SIG-M5 treated with dmso at 0.1 percent for 504 hours (cell line): ENCODE data around the gene HEYL.

ENCODE experiments used
- DNase-seq: peaks from one replicate; lab custom pipeline; 2025; ENCODE audit not compliant: unreplicated experiment; lab: John Stamatoyannopoulos, UW

HEYL gene

DNA sequence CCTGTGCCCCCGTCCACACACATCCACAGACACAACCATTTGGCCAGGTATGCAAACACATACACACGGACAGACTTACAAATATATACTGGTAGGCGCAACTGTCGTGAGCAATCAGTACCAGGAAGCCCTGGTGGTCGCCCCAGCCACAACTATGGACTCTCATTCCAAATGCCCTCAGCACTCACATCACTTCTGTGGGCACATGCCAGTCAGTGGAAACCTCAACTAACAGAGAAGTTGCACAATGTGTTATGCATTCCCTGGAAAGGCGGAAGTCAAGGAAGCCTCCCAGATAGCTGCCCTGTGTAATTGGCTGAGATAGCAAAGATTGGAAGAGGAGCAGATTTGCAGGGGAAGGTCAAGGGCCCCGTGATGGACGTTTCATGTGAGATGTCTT is 1.4 kb upstream of the HEYL start:
- no peak for DNase-seq

- DNase-seq = no peak
Observed at GRCh38 chr1:39638965-39639304, 508 bp downstream of the HEYL start.

DNA sequence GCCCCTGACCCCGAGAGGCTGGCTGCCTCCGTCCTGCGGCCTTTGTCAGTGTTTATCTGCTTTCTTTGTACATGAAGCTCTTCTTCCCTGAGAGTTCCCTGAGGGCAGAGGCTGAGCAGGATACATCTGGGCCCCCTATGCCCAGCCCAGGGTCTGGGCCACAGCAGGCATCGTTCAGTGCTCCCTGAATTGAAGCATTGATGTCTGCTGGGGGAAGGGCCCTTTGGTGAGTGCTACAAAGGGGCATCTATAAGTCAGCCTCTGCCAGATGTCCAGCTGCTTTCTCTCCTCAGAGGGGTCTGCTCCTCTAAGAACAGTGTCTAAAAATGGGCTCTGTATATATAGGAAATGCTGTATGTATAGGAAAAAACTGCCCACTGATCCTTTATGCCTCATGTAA is 2.1 kb downstream of the HEYL start:
- no peak for DNase-seq

DNA sequence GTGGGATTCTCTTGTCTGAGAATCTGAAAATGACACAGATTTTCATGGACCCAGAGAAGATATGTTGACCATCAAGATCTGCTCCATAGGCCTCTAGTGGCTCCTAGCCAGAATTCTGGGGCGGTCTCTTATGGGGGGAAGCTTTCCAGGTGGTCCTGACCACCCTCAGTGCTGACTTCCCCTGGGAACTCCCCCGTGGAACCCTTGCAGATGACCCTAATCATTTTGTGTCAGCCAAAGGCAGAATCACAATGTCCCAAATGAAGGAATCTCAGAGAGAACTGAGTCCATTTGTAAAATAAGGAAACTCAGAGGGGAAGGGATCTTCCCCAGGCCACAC is 3.6 kb downstream of the HEYL start:
- DNase-seq = no peak

DNA sequence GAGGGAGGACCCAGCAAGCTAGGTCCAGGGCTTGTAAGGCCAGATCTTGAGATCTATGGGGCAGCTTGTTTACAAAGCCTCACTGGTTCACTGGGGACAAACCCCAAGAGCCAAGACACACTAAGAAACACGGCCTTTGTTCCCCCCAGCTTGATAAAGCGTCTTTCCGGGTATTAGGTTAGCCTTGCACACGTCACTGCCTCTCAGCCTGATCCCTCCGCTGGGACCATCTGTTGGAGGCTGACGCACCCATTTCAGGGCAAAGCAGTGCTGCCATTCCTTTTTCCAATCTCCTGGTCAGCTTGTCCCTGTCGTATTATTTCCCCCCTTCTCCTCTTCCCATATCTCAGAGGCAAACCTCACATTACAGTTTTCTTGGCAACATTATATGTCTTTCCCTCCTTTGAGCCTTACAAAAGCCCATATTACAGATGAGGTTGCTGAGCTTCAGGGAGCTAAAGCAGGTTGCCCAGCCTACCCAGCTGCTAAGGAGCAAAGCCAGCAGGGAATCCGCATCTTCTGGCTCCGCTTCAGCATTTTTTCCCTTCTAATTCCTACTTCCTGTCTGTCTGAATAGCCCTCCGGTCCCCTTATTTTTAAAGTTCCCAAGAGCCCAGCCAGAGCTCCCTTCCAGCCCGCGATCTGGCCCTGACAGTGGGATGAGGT is 4.1 kb downstream of the HEYL start:
- no peak for DNase-seq

DNA sequence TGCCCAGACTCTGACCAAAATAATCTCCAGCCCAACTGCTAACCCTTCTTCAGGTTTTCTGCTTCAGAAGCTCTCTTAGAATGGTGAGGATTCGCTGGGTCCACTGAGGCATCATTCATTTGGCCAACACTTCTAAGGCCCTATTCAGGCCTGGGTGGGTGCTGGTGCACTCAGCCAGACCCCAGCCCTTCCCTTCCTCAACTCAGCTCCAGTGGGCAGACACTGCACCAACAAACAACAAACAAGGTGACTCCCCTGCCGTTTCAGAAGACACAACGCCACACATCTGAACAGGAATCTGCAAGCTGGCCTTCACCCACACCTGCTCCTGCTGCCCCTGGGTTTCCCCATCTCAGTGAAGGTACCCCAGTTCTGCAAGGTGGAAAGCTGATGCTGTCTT is 6.0 kb downstream of the HEYL start:
- no peak for DNase-seq

- DNase-seq = no peak
Observed at GRCh38 chr1:39632682-39633417, 6.6 kb downstream of the HEYL start.

GRCh38 chr1:39632323-39632681 is 7.1 kb downstream of the HEYL start:
- no peak for DNase-seq

GRCh38 chr1:39631361-39632322 is 7.8 kb downstream of the HEYL start:
- no peak for DNase-seq

DNA sequence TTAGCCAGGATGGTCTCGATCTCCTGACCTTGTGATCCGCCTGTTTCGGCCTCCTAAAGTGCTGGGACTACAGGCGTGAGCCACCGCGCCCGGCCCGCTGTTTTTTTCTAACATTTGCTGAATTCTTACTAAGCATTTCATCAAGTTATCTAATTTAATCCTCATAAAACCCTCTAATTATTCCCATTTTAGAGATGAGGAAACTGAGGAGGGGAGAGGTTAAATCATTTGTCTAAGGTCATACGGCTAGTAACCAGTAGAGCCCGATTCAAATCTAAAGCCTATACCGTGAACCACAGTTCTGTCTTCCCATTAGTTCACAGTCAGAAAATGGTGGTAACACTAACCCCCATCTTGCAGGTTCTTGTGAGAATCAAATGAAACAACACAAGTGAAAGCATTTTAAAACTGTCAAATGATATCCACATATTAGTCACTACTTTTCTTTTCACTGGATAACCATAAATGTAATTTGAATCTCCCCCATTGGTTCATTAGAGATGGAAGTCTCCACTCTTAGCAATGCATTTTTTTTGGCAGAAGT is 10.6 kb downstream of the HEYL start:
- no peak for DNase-seq

DNA sequence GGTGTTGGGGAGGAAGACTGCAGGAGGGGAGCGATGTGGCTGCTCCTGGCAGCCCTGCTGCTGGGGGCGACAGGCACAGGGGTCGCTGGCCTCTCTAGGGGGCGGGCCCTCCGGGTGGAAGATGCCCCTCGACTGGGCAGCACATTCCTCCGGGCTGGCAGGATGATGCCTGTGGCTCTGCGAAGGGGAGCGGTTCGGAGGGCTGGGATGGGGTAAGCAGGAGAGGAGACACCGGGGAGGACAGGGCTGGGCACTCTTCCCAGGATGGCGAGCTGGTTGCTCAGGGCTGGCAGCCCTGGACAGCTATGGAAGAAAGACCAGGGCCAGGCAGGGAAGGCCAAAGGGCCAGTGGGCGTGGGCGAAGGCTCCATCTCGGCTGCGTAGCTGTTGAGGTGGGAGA is 12.8 kb downstream of the HEYL start:
- no peak for DNase-seq

DNA sequence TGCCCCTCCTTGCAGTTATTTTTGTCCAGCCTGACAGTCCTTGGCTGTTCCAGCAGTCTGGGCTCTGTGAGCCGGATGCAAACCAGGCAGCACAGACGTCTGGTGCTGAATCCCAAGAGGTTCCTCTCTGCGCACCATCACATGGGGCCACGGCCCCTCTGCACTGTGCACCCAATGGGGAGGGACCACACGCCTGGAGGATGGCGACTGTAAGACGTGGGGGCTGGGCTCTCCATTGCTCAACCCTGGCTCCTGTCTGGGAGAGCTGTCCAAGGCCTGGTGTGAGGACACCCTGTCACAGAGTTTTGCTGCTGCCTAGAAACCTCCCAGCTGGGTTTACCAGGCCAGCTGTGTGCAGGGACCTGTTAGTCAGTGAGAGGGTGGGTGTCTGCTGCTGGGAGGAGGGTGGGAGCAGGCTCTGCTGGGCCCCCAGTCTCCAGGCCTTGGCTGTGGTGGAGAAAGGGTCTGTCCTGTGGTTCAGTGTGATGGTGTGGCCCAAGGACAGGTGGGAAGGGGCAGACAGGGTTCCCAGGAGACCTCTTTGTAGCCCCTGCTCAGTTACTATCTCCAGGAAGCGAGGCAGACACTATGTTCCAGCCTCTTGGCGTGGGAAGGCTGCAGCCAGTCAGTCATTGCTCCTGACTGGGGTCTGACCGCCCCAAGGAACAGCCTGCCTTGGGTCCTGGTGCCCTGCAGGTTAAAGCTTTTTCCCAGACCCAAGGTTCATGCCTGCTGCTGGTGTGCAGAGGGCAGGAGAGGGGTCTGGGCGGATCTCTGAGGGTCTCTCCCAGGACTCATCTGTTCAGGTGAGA is 13.8 kb downstream of the HEYL start:
- DNase-seq = peak; percentile 55

DNA sequence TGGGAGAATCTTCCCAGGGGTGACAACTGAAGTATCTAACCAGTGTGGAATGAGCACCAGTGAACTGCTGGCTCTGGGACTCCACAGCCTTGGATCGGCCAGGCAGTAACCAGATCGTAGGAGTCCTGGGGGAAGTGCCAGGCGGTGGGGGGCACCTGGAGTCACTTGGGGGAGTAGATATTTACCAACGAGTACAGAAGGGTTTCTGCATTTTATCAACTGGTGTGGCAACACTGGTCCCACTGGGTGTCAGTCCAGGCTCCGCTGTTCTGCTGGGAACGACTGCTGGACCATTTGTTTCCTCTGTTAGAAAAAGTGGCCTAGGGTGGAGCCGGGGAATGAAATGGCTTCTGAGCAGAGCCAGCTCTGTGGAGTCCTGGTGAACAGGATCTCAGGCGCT is 14.4 kb downstream of the HEYL start:
- no peak for DNase-seq

- DNase-seq = no peak
Observed at GRCh38 chr1:39623053-39623452, 16.4 kb downstream of the HEYL start.

- DNase-seq = no peak
Observed at GRCh38 chr1:39622427-39622826, 17.0 kb downstream of the HEYL start.

GRCh38 chr1:39620659-39621165 is 18.7 kb downstream of the HEYL start:
- no peak for DNase-seq

DNA sequence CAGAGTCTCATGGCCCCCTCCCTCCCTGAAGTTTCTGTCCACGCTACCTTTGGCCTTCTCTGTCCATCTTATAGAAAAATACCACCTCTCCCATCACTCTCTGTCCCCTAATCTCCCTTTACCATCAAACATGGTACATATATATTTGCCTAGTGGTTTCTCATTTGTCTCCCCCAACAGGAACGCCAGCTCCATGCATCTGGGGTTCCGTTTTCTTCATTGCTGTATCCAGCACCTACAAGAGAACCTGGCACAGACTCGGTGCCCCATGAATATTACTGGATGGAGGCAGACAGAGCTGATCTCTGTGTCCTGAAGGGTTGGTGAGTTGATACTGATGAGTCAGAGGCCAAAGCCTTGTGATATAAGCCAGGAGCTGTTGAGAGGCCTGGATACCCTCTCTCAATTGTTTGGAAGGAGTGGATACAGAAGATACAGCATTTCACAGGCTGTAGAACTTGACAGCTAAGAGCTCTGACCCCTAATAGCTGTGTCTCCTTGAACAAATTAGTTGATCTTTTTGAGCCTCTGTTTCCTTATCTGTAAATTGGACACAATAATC is 21.9 kb downstream of the HEYL start:
- no peak for DNase-seq

DNA sequence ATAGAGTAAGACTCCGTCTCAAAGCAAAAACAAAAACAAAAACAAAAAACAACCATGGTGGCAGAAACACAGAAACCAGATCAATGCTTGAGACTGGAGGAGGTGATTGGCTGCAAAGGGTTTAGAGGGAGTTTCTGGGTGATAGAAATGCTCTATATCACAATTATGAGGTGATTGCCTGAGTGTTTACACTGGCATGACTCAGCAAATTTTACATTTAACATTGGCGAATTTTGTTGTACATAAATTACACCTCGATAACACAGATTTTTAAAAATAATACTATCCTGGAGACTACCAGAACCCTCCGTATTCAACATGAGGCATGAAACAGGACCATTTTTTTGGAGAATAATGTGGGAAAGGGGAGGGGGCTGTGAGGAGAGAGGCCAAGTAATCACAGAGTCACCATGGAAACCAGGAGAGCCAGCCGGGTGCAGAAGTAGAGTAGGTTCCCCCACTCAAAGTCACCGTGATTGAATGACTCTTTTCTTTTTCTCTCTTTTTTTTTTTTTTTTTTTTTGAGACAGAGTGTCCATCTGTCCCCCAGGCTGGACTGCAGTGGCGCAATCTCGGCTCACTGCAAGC is 24.3 kb downstream of the HEYL start:
- no peak for DNase-seq

GRCh38 chr1:39614488-39614887 is 25.0 kb downstream of the HEYL start:
- DNase-seq = no peak

DNA sequence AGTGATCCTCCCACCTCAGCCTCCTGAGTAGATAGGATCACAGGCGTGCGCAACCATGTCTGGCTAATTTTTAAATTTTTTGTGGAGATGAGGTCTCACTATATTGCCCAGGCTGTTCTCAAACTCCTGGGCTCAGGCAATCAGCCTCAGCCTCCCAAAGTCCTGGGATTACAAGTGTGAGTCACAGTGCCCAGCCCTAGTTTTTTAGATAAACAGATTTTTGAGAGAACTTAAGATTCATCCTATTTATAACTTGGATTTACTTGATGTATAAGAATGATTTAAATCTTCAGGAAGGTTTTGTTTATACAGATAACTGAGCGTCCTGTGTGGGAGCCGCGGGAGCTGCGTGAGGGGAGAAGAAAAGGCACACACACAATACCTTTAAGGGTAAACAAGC is 26.2 kb downstream of the HEYL start:
- DNase-seq = no peak
